Measurements from ENCODE around the gene HEXIM1.

HEXIM1 gene

GRCh38 chr17:45148183-45149036 lies at the start of gene HEXIM1:
HEXIM1 (plus strand) TSS chr17:45148475; CDS start chr17:45149191, 716 bp downstream.
- DNase-seq: peak; percentile 97

GRCh38 chr17:45098869-45099616 lies 49.2 kb upstream of the HEXIM1 start:
- DNase-seq: peak; percentile 18

GRCh38 chr17:45101546-45101882 lies 46.8 kb upstream of the HEXIM1 start:
- no peak for DNase-seq

GRCh38 chr17:45101883-45102811 lies 46.1 kb upstream of the HEXIM1 start:
- DNase-seq: no peak

GRCh38 chr17:45102856-45103255 lies 45.4 kb upstream of the HEXIM1 start:
- DNase-seq: no peak

- no peak for DNase-seq
Measured at GRCh38 chr17:45103269-45103795, 44.9 kb upstream of the HEXIM1 start.

GRCh38 chr17:45104029-45104428 lies 44.2 kb upstream of the HEXIM1 start:
- no peak for DNase-seq

GRCh38 chr17:45104497-45104896 lies 43.8 kb upstream of the HEXIM1 start:
- DNase-seq: no peak

GRCh38 chr17:45104907-45105624 lies 43.2 kb upstream of the HEXIM1 start:
- no peak for DNase-seq

GRCh38 chr17:45106096-45106495 lies 42.2 kb upstream of the HEXIM1 start:
- DNase-seq: no peak

- DNase-seq: no peak
Measured at GRCh38 chr17:45106582-45106981, 41.7 kb upstream of the HEXIM1 start.

- no peak for DNase-seq
Measured at GRCh38 chr17:45107293-45108010, 40.8 kb upstream of the HEXIM1 start.

GRCh38 chr17:45108051-45108450 lies 40.2 kb upstream of the HEXIM1 start:
- no peak for DNase-seq

GRCh38 chr17:45108595-45109521 lies 39.4 kb upstream of the HEXIM1 start:
- no peak for DNase-seq

GRCh38 chr17:45110676-45111611 lies 37.3 kb upstream of the HEXIM1 start:
- no peak for DNase-seq

GRCh38 chr17:45111850-45112249 lies 36.4 kb upstream of the HEXIM1 start:
- no peak for DNase-seq

- DNase-seq: no peak
Measured at GRCh38 chr17:45112559-45113423, 35.5 kb upstream of the HEXIM1 start.

GRCh38 chr17:45113424-45113754 lies 34.9 kb upstream of the HEXIM1 start:
- DNase-seq: no peak
